Lower leg skin (tissue), 4 donors: ENCODE data around the gene HMGCS2. TPM values are rescaled to one million over a fixed set of nuclear protein-coding genes. Genes with fewer than 3 reads are reported as not detected.

Experiments used
- DNase-seq, 2 donors: peaks; one replicate each; pipeline ENCODE4 v3.0.0-alpha.2; 2019; ENCODE audit warnings: low spot score in 2 of 2
- H3K4me3 ChIP-seq: fragments of 200-600 bp; sonication (generic); 2 replicates; pipeline ENCODE4 v1.5.1; 2017; ENCODE audit warnings: mild to moderate bottlenecking, low read depth; ENCODE audit not compliant: poor library complexity, severe bottlenecking
- POLR2A ChIP-seq, 2 donors: fragments of 450-650 bp; IDR thresholded peaks; one replicate each; pipeline ENCODE4 v1.6.1; 2016 to 2017; ENCODE audit warnings: antibody characterized with exemption in 2 of 2, mild to moderate bottlenecking in 1 of 2, moderate library complexity in 1 of 2
- WGBS, 2 donors: methylation state at CpG; one replicate each; pipeline ENCODE4 v1.1.5; 2018; 5-methylcytosine and 5-hydroxymethylcytosine counted together
- intact Hi-C: fragments of 100-400 bp; cut with DNase I; formaldehyde crosslinking; loops from one replicate; pipeline ENCODE4 v1.15.0; 2023; ENCODE audit warnings: low total_unique reads
- total RNA-seq, 4 donors: library from RNA; depleted of rRNA; stranded (reverse); fragments of >200 nt; gene quantifications; one replicate each; pipeline ENCODE4 v1.1.0, GENCODE V29; 2016
- TF ChIP-seq, protein P1 (sequence below), 3 donors: fragments of 450-650 bp; IDR thresholded peaks; one replicate each; pipeline ENCODE4 v1.5.1; 2016; ENCODE audit warnings: antibody characterized with exemption in 3 of 3, mild to moderate bottlenecking in 3 of 3, moderate library complexity in 2 of 3

HMGCS2 gene
- total RNA-seq, 4 donors from 2014 or later = 23.9 to 400 (median 93.4) TPM

- DNase-seq = no peak
- WGBS, 2 donors = 76 to 78% methylated on average over 2 of the region's 2 CpGs
- H3K4me3 ChIP-seq = no peak overlapping the region
- TF ChIP-seq POLR2A (IDR thresholded peaks at IDR 0.05) = no peak
- TF ChIP-seq, protein P1, sequence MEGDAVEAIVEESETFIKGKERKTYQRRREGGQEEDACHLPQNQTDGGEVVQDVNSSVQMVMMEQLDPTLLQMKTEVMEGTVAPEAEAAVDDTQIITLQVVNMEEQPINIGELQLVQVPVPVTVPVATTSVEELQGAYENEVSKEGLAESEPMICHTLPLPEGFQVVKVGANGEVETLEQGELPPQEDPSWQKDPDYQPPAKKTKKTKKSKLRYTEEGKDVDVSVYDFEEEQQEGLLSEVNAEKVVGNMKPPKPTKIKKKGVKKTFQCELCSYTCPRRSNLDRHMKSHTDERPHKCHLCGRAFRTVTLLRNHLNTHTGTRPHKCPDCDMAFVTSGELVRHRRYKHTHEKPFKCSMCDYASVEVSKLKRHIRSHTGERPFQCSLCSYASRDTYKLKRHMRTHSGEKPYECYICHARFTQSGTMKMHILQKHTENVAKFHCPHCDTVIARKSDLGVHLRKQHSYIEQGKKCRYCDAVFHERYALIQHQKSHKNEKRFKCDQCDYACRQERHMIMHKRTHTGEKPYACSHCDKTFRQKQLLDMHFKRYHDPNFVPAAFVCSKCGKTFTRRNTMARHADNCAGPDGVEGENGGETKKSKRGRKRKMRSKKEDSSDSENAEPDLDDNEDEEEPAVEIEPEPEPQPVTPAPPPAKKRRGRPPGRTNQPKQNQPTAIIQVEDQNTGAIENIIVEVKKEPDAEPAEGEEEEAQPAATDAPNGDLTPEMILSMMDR (IDR thresholded peaks at IDR 0.05) = no peak
- intact Hi-C loops = no loop called here
Observed at GRCh38 chr1:119811985-119812557, 43.4 kb upstream of the HMGCS2 start.

DNA sequence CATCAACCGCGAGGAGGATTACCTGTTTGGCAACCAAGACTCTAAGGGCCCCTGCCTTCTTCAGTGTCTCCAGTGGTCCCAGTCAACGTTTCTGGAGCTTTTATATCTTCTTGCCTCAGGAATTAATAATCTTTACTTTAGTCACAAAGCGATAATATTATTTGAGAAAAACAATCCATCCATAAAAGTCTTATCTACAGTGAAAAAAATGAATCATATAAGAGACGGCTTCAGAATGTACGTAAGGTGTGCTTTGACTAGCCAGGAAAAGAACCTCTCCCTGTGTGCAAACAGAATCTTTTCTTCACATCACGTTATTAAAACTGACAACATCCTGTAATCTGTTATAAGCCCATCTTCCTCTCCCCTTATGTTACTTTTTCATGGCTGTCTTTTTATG is 42.7 kb upstream of the HMGCS2 start, which contains the start of gene REG4:
REG4 (minus strand) TSS at position 74 of the 400 bp plus-strand sequence. CDS start 2,691 bp downstream, outside the sequence.
- TF ChIP-seq POLR2A (IDR thresholded peaks at IDR 0.05) = no peak
- TF ChIP-seq, protein P1 (IDR thresholded peaks at IDR 0.05) = no peak
- 77 to 79% methylated on average over 7 of the region's 7 CpGs for WGBS, 2 donors
- intact Hi-C loops = no loop called here
- no peak for DNase-seq
- H3K4me3 ChIP-seq = no peak within 1 kb of the TSS

- H3K4me3 ChIP-seq = no peak overlapping the region
- DNase-seq = peak; percentile 59 to 93
- 3 to 6% methylated on average over 6 of the region's 6 CpGs for WGBS, 2 donors
- intact Hi-C loops = no loop called here
- no peak for TF ChIP-seq POLR2A (IDR thresholded peaks at IDR 0.05)
- TF ChIP-seq, protein P1 (IDR thresholded peaks at IDR 0.05) = peak in 1 of 3 donors; percentile 47
Observed at GRCh38 chr1:119808972-119809550, 40.4 kb upstream of the HMGCS2 start.

GRCh38 chr1:119808491-119808890 is 39.8 kb upstream of the HMGCS2 start:
- H3K4me3 ChIP-seq = no peak overlapping the region
- TF ChIP-seq POLR2A (IDR thresholded peaks at IDR 0.05) = no peak
- TF ChIP-seq, protein P1 (IDR thresholded peaks at IDR 0.05) = no peak
- 39 to 45% methylated on average over 3 of the region's 3 CpGs for WGBS, 2 donors
- intact Hi-C loops = no loop called here
- DNase-seq = no peak

- 78 to 84% methylated on average over 4 of the region's 4 CpGs for WGBS, 2 donors
Observed at GRCh38 chr1:119806489-119806888, 37.8 kb upstream of the HMGCS2 start.

More at GRCh38 chr1:119806489-119806888, 37.8 kb upstream of the HMGCS2 start:
- intact Hi-C loops = no loop called here
- TF ChIP-seq POLR2A (IDR thresholded peaks at IDR 0.05) = no peak
- TF ChIP-seq, protein P1 (IDR thresholded peaks at IDR 0.05) = no peak
- H3K4me3 ChIP-seq = no peak overlapping the region
- DNase-seq = no peak
